Mesendoderm (in vitro differentiated cells): ENCODE data around the gene LCN2.

ENCODE experiments used
- DNase-seq: peaks from one replicate; pipeline ENCODE4 v3.0.0; 2013
- H2AK5ac ChIP-seq: 2 replicates; pipeline ENCODE4 v1.6.1; 2013; ENCODE audit warnings: low read length, inconsistent platforms
- H2BK120ac ChIP-seq: 2 replicates; pipeline ENCODE4 v1.6.1; 2013; ENCODE audit warnings: low read depth, mild to moderate bottlenecking, low read length, moderate library complexity, mixed read lengths
- H2BK15ac ChIP-seq: replicated peaks from 2 replicates; pipeline ENCODE4 v1.6.1; 2013; ENCODE audit warnings: low read depth, mild to moderate bottlenecking, moderate library complexity
- H2BK5ac ChIP-seq: 2 replicates; pipeline ENCODE4 v1.6.1; 2013; ENCODE audit warnings: low read length, inconsistent platforms
- H3K18ac ChIP-seq: 2 replicates; pipeline ENCODE4 v1.6.1; 2013; ENCODE audit warnings: mild to moderate bottlenecking, low read length, mixed read lengths
- H3K23ac ChIP-seq: one replicate; pipeline ENCODE4 v1.6.1; 2013; ENCODE audit warnings: low read length
- H3K27ac ChIP-seq: 2 replicates; pipeline ENCODE4 v1.5.1; 2013; ENCODE audit warnings: low read depth, mild to moderate bottlenecking, inconsistent platforms, low read length, moderate library complexity
- H3K27me3 ChIP-seq: 2 replicates; pipeline ENCODE4 v1.6.1; 2013; ENCODE audit warnings: low read length, control low read depth, mild to moderate bottlenecking, inconsistent platforms; ENCODE audit not compliant: insufficient read depth, poor library complexity
- H3K36me3 ChIP-seq: 2 replicates; pipeline ENCODE4 v1.6.1; 2013; ENCODE audit warnings: low read length, inconsistent platforms; ENCODE audit not compliant: control insufficient read depth, insufficient read depth
- H3K4ac ChIP-seq: one replicate; pipeline ENCODE4 v1.6.1; 2013; ENCODE audit warnings: low read depth, mild to moderate bottlenecking, low read length, moderate library complexity
- H3K4me1 ChIP-seq: 2 replicates; pipeline ENCODE4 v1.6.1; 2013; ENCODE audit warnings: low read depth, low read length, inconsistent platforms; ENCODE audit not compliant: control insufficient read depth
- H3K4me2 ChIP-seq: 2 replicates; pipeline ENCODE4 v1.6.1; 2013; ENCODE audit warnings: low read length
- H3K4me3 ChIP-seq: 2 replicates; pipeline ENCODE4 v1.5.1; 2013; ENCODE audit warnings: mild to moderate bottlenecking, low read length
- H3K56ac ChIP-seq: one replicate; pipeline ENCODE4 v1.6.1; 2013; ENCODE audit warnings: low read length
- H3K79me1 ChIP-seq: 2 replicates; pipeline ENCODE4 v1.6.1; 2013; ENCODE audit warnings: low read length, inconsistent platforms
- H3K79me2 ChIP-seq: 2 replicates; pipeline ENCODE4 v1.6.1; 2013; ENCODE audit warnings: mild to moderate bottlenecking, low read length; ENCODE audit not compliant: control insufficient read depth, insufficient read depth
- H3K9ac ChIP-seq: 2 replicates; pipeline ENCODE4 v1.6.1; 2013; ENCODE audit warnings: low read length, inconsistent platforms
- H4K5ac ChIP-seq: one replicate; pipeline ENCODE4 v1.6.1; 2013; ENCODE audit warnings: low read length
- H4K8ac ChIP-seq: one replicate; pipeline ENCODE4 v1.6.1; 2013; ENCODE audit warnings: low read depth, mild to moderate bottlenecking, control low read depth, low read length, moderate library complexity
- WGBS: extraction: QIAGEN DNeasy Blood & Tissue Kit; methylation state at CpG from one replicate; pipeline ENCODE4 v1.1.7; 2013; ENCODE audit warnings: low lambda C conversion rate, missing lambda C conversion rate; ENCODE audit not compliant: insufficient coverage; ENCODE audit errors: extremely low coverage; 5-methylcytosine and 5-hydroxymethylcytosine counted together

Gene LCN2

DNA sequence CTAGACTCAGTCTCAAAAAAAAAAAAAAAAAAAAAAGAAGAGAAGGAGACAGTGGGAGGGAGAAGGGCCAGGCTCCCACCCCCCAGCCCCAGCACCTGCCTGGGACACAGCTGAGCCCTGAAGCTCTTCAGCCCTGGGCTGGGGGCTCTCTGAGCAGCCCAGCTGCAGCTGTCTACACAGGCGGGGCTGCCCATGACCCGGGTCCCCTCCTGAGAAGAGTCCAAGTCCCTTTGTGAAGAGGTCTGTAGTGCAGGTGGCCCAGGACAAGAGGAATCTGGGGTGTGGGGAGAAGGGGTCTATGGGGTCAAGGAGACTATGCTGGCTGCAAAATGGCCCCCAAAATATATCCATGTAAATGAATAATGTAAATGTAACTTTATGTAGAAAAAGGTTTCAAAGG lies 6.7 kb upstream of the LCN2 start:
- Histone ChIP-seq H4K8ac (no peak overlapping the region), H3K56ac (no peak overlapping the region), H3K36me3 (no peaks in the 10 kb centered on the region), H3K18ac (no peak overlapping the region), H2BK120ac (no peak overlapping the region), H3K4me3 (no peak overlapping the region), H3K23ac (no peak overlapping the region), H3K27ac (no peak overlapping the region), H2AK5ac (no peak overlapping the region), H3K4me1 (no peaks in the 10 kb centered on the region), H3K79me1 (no peaks in the 10 kb centered on the region), H3K27me3 (no peaks in the 10 kb centered on the region), H3K4me2 (no peak overlapping the region), H2BK5ac (no peak overlapping the region), H2BK15ac (no peak overlapping the region), H3K79me2 (no peaks in the 10 kb centered on the region), H3K4ac (no peak overlapping the region), H3K9ac (no peak overlapping the region), H4K5ac (no peak overlapping the region)
- DNase-seq: no peak
- WGBS: no CpG with 5 or more reads among the region's 2 CpGs

DNA sequence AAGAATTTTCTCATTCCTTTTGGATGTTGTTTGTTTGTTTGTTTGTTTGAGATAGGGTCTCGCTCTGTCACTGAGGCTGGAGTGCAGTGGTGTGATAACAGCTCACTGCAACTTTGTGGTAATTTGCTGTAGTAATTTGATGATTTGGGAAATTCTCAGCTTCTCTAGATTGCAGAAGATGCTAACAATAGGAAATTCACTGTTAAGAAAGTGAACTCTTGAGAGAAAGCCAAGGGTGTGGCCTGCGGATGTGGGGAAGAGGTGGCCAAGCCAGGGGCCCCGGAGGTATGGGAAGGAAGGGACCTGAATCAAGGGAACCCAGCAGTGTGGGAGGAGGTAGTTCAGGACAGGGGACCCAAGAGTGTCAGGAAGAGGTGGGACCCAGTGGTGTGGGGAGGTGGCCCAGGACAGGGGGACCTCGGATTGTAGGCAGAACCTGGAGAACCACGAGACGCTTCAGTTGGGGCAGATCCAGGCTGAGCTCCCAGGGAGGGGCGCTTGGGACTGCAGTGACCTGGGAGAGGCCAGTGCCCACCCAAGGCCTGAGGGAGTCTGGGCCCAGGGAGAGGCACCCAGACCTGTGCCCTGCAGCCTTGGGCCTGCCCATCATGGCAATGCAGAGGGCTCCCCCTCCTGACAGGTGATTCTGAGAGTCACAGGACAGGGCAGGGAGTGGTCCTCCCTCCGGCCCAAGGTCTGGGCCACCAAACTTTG lies 5.6 kb upstream of the LCN2 start:
- Histone ChIP-seq H3K27ac (no peak overlapping the region), H3K18ac (no peak overlapping the region), H3K4me3 (no peak overlapping the region), H4K5ac (no peak overlapping the region), H3K9ac (no peak overlapping the region), H2AK5ac (no peak overlapping the region), H3K4me2 (no peak overlapping the region), H2BK15ac (no peak overlapping the region), H3K4me1 (no peaks in the 10 kb centered on the region), H3K79me2 (no peaks in the 10 kb centered on the region), H2BK120ac (no peak overlapping the region), H3K27me3 (no peaks in the 10 kb centered on the region), H2BK5ac (no peak overlapping the region), H4K8ac (no peak overlapping the region), H3K23ac (no peak overlapping the region), H3K36me3 (no peaks in the 10 kb centered on the region), H3K4ac (no peak overlapping the region), H3K79me1 (no peaks in the 10 kb centered on the region), H3K56ac (no peak overlapping the region)
- WGBS: no CpG with 5 or more reads among the region's 8 CpGs
- DNase-seq: no peak

DNA sequence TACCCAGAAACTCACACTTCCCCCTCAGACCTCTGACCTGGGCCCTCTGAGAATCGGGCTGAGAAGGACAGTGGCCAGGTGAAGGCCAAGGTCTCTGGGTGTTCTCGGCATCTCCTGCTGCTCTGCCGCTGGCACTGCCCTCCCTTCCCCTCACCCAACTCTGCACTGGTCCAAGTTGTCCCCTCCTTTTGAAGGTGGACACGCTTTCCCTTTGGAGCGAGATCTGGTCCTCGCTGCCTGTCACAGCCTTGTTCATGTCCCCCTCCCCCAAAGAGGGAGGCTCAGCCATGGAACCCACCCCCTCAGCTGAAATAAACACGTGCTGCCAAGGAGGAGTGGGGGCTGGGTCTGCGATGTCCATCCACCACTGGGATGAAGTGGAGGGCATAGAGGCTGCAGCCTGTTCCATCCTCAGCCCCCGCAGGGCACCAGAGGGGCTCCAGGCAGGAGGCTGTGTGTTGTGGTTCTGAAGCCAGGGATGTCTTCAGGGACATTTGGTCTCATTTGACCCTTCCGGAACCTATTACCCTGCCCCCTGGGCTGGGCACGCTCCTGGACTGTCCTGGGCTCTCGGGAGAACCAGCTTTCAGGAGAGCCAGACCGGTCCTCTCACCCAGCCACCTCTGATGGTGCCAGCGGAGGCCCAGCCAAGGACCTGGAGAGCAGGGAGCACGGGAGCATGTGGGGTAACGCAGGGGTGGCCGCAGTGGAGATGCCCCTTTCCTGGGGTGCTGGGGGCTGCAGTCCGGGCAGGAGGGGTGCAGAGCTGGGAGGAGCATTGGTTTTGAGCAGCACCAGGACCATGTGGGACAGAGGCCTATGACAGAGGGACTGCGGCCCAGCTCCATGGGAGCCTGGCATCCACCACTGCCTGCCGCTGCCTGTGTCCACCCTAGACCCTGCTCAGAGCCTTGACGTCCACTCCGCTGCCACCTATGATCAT lies 4.7 kb upstream of the LCN2 start:
- H3K36me3 ChIP-seq: no peaks in the 10 kb centered on the region
- no CpG with 5 or more reads among the region's 22 CpGs for WGBS
- no peak overlapping the region for H3K18ac ChIP-seq
- H3K79me1 ChIP-seq: no peaks in the 10 kb centered on the region
- no peak for DNase-seq
- H3K4ac ChIP-seq: no peak overlapping the region
- no peak overlapping the region for H2BK5ac ChIP-seq
- no peaks in the 10 kb centered on the region for H3K27me3 ChIP-seq
- no peak overlapping the region for H3K4me3 ChIP-seq
- H3K9ac ChIP-seq: no peak overlapping the region
- H2AK5ac ChIP-seq: no peak overlapping the region
- H2BK15ac ChIP-seq: no peak overlapping the region
- no peak overlapping the region for H3K27ac ChIP-seq
- H3K23ac ChIP-seq: no peak overlapping the region
- H4K8ac ChIP-seq: no peak overlapping the region
- no peak overlapping the region for H2BK120ac ChIP-seq
- H3K4me2 ChIP-seq: no peak overlapping the region
- H3K4me1 ChIP-seq: no peaks in the 10 kb centered on the region
- no peak overlapping the region for H3K56ac ChIP-seq
- no peak overlapping the region for H4K5ac ChIP-seq
- H3K79me2 ChIP-seq: no peaks in the 10 kb centered on the region

DNA sequence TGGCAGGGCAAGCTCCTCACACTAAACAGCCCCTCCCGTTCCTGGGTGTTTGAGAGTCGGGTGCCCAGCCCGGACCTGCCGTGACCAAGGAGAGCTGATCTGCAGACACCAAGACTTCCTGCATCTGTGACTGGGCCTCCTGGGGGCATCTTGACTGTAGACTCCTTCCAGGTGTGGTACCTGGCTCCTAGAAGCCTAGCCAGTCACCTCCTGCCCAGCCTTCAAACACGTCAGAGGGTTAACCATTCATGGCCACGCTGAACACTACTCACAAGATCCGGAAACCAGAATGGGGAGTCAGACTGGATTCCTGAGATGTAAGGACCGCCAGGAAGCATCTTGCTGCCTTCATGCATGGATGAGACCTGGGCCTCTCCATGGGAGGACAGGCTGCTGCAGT lies 3.7 kb upstream of the LCN2 start:
- H3K4me3 ChIP-seq: no peak overlapping the region

DNA sequence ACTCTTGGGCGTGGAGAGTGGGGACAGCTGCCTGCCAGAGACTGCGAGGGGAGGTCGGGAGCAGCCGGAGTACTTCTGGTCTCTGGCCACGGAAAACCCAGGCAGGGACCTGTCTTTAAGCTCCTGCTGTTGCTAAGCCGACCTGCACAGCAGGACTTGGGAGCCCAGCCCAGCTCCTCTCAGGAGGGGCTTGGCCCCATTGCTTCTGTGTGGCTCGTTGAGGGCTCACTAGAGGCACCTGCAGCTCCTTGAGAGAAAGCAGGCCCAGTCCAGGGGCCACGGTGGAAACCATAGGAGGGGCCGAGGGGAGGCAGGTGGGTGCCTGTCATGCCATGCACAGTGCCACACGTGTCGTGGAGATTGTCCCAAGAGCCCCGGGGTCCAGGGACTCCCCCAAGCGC lies 3.3 kb upstream of the LCN2 start:
- Histone ChIP-seq H3K4me2 (no peak overlapping the region), H3K4me3 (no peak overlapping the region), H3K9ac (no peak overlapping the region), H2BK5ac (no peak overlapping the region), H3K79me1 (no peaks in the 10 kb centered on the region), H2AK5ac (no peak overlapping the region), H3K56ac (no peak overlapping the region), H4K8ac (no peak overlapping the region), H3K79me2 (no peaks in the 10 kb centered on the region), H2BK120ac (no peak overlapping the region), H4K5ac (no peak overlapping the region), H3K4ac (no peak overlapping the region), H3K27me3 (no peaks in the 10 kb centered on the region), H3K4me1 (no peaks in the 10 kb centered on the region), H3K27ac (no peak overlapping the region), H3K23ac (no peak overlapping the region), H2BK15ac (no peak overlapping the region), H3K18ac (no peak overlapping the region), H3K36me3 (no peaks in the 10 kb centered on the region)
- WGBS: no CpG with 5 or more reads among the region's 13 CpGs
- no peak for DNase-seq

More for the DNA sequence above, 3.7 kb upstream of the LCN2 start:
- no peaks in the 10 kb centered on the region for H3K36me3 ChIP-seq
- H3K18ac ChIP-seq: no peak overlapping the region
- H3K56ac ChIP-seq: no peak overlapping the region
- no peak overlapping the region for H3K4ac ChIP-seq
- no peak overlapping the region for H2BK120ac ChIP-seq
- DNase-seq: no peak
- H4K8ac ChIP-seq: no peak overlapping the region
- H4K5ac ChIP-seq: no peak overlapping the region
- no peaks in the 10 kb centered on the region for H3K79me1 ChIP-seq
- no peak overlapping the region for H2AK5ac ChIP-seq
- H2BK15ac ChIP-seq: no peak overlapping the region
- H3K27me3 ChIP-seq: no peaks in the 10 kb centered on the region
- no peak overlapping the region for H3K9ac ChIP-seq
- H3K4me2 ChIP-seq: no peak overlapping the region
- no peak overlapping the region for H3K23ac ChIP-seq
- no CpG with 5 or more reads among the region's 8 CpGs for WGBS
- H3K79me2 ChIP-seq: no peaks in the 10 kb centered on the region
- no peak overlapping the region for H3K27ac ChIP-seq
- H3K4me1 ChIP-seq: no peaks in the 10 kb centered on the region
- no peak overlapping the region for H2BK5ac ChIP-seq
